K562 (cell line): ENCODE data around the gene CCR5AS.

Source experiments
- HDAC6 ChIP-seq: IDR thresholded peaks from 2 replicates; pipeline ENCODE4 v1.6.1; 2012; ENCODE audit warnings: low read depth, mild to moderate bottlenecking, control low read depth, inconsistent platforms, low read length, moderate library complexity
- TAF15 ChIP-seq: fragments of 200-400 bp; formaldehyde crosslinking; IDR thresholded peaks from 2 replicates; pipeline ENCODE4 v1.6.1; 2017; ENCODE audit warnings: mild to moderate bottlenecking, low read depth, low read length, moderate library complexity

GRCh38 chr3:46389306-46389705 is 17.6 kb downstream of the CCR5AS start:
- no peak for TF ChIP-seq HDAC6
- no peak for TF ChIP-seq TAF15
